HepG2 (cell line): ENCODE results near the gene IFT88. TPM values are rescaled to one million over a fixed set of nuclear protein-coding genes. Genes with fewer than 3 reads are reported as not detected.

ENCODE experiments used
- ATAC-seq: fragments of 200-7000 bp; cut with Tn5 transposase; 3 replicates; pipeline ENCODE4 v1.9.1; 2020; ENCODE audit warnings: mild to moderate bottlenecking, moderate library complexity
- BruUV-seq: library from RNA; stranded (reverse); fragments of 400-500 nt; replicated peaks from 2 replicates; lab custom pipeline; 2021; lab: Mats Ljungman, UMichigan
- CTCF ChIA-PET: fragments of 300-600 bp; formaldehyde crosslinking; extraction: SDS; loops from one replicate; lab custom pipeline; 2021; ENCODE audit warnings: low total read pairs, inconsistent platforms, low intra/inter-chr PET ratio; lab: Yijun Ruan, JAX
- POLR2A ChIA-PET: fragments of 350-600 bp; sonication (Branson Sonifier 250); formaldehyde crosslinking; loops from one replicate; lab custom pipeline; 2020; ENCODE audit warnings: antibody characterized with exemption, inconsistent platforms; lab: Yijun Ruan, JAX
- DNase-seq: peaks from one replicate; pipeline ENCODE4 v3.0.0-alpha.2; 2015; ENCODE audit warnings: low spot score
- FAIRE-seq: peaks from 3 replicates; lab custom pipeline; 2011; peaks lifted over from hg19 to GRCh38; lab: Jason Lieb, UNC
- H2AFZ ChIP-seq: one replicate; pipeline ENCODE4 v1.6.1; 2011; ENCODE audit warnings: low read length, inconsistent platforms
- H3K27ac ChIP-seq: fragments of 300-600 bp; 3 replicates; pipeline ENCODE4 v1.8.0; 2011; ENCODE audit warnings: mixed run types, mild to moderate bottlenecking, mixed read lengths, low read length, inconsistent platforms; ENCODE audit not compliant: insufficient read depth; ENCODE audit errors: extremely low read length
- H3K27me3 ChIP-seq, 2 experiments: fragments of 200-600 bp in 1 of 2; 2 replicates in 1 of 2; 3 replicates in 1 of 2; pipeline versions ENCODE4 v1.6.0 to v1.8.0; 2011; ENCODE audit warnings: low read length in 2 of 2, mild to moderate bottlenecking in 2 of 2, moderate library complexity in 2 of 2, inconsistent platforms in 1 of 2; ENCODE audit not compliant: insufficient read depth in 2 of 2, control insufficient read depth in 1 of 2
- H3K36me3 ChIP-seq, 2 experiments: fragments of 200-600 bp in 1 of 2; replicated peaks in 1 of 2; 2 replicates in 1 of 2; 3 replicates in 1 of 2; pipeline versions ENCODE4 v1.5.1 to v1.8.0; 2011; ENCODE audit warnings: low read length in 2 of 2, inconsistent platforms in 1 of 2; ENCODE audit not compliant: insufficient read depth in 2 of 2, control insufficient read depth in 1 of 2
- H3K4me1 ChIP-seq: 2 replicates; pipeline ENCODE4 v1.5.1; 2012; ENCODE audit warnings: low read length, inconsistent platforms; ENCODE audit not compliant: insufficient read depth
- H3K4me2 ChIP-seq: 2 replicates; pipeline ENCODE4 v1.6.0; 2011; ENCODE audit warnings: low read depth, low read length, inconsistent platforms
- H3K4me3 ChIP-seq, 3 experiments: fragments of 200-600 bp in 1 of 3; sonication (generic), shearing (Covaris generic) in 1 of 3; replicated peaks in 1 of 3; 2 replicates each; pipeline ENCODE4 v1.5.1; 2011 to 2016; ENCODE audit warnings: low read length in 3 of 3, inconsistent platforms in 2 of 3, low read depth in 2 of 3, mild to moderate bottlenecking in 2 of 3, control low read depth in 1 of 3, mixed read lengths in 1 of 3; ENCODE audit not compliant: insufficient read depth in 1 of 3
- H3K79me2 ChIP-seq: one replicate; pipeline ENCODE4 v1.6.1; 2011; ENCODE audit warnings: low read length, inconsistent platforms; ENCODE audit not compliant: insufficient read depth
- H3K9ac ChIP-seq: 2 replicates; pipeline ENCODE4 v1.6.0; 2011; ENCODE audit warnings: mild to moderate bottlenecking, low read depth, low read length, inconsistent platforms; ENCODE audit not compliant: insufficient read depth
- H3K9me3 ChIP-seq: 2 replicates; pipeline ENCODE4 v1.5.1; 2012; ENCODE audit warnings: mild to moderate bottlenecking, low read length
- H4K20me1 ChIP-seq: 2 replicates; pipeline ENCODE4 v1.6.0; 2011; ENCODE audit warnings: inconsistent platforms, mild to moderate bottlenecking, low read length, moderate library complexity; ENCODE audit not compliant: insufficient read depth
- MAX ChIP-seq: IDR thresholded peaks from 2 replicates; pipeline ENCODE4 v1.6.1; 2012; ENCODE audit warnings: inconsistent platforms
- MAZ ChIP-seq, 2 experiments: sonication (generic) in 1 of 2; formaldehyde crosslinking in 1 of 2; IDR thresholded peaks; 2 replicates each; pipeline versions ENCODE4 v1.5.0 to v1.6.1; 2012 to 2020; ENCODE audit warnings: low read depth in 2 of 2, mild to moderate bottlenecking in 2 of 2, borderline replicate concordance in 1 of 2, improper control_type of control experiment in 1 of 2, low read length in 1 of 2, missing genetic modification reagents in 1 of 2, moderate library complexity in 1 of 2
- MYC ChIP-seq: sonication (generic); formaldehyde crosslinking; IDR thresholded peaks from 2 replicates; pipeline ENCODE4 v1.9.0; 2021; ENCODE audit warnings: missing genetic modification reagents, borderline replicate concordance
- PITX1 ChIP-seq: sonication (generic); formaldehyde crosslinking; IDR thresholded peaks from 2 replicates; pipeline ENCODE4 v1.5.1; 2020; ENCODE audit warnings: mild to moderate bottlenecking, missing genetic modification reagents
- PRDM15 ChIP-seq: sonication (generic); formaldehyde crosslinking; IDR thresholded peaks from 2 replicates; pipeline ENCODE4 v1.4.0; 2020; ENCODE audit warnings: missing genetic modification reagents
- RAD21 ChIP-seq: fragments of 450-650 bp; formaldehyde crosslinking; IDR thresholded peaks from 2 replicates; pipeline ENCODE4 v1.5.0; 2020; ENCODE audit warnings: mild to moderate bottlenecking
- XRCC5 ChIP-seq: fragments of 200-400 bp; formaldehyde crosslinking; optimal IDR thresholded peaks from 2 replicates; pipeline ENCODE3; 2017; ENCODE audit warnings: mild to moderate bottlenecking, low read length
- YEATS4 ChIP-seq: sonication (generic); formaldehyde crosslinking; IDR thresholded peaks from 2 replicates; pipeline ENCODE4 v1.4.0; 2020; ENCODE audit warnings: missing genetic modification reagents, borderline replicate concordance
- ZEB1 ChIP-seq: IDR thresholded peaks from 2 replicates; pipeline ENCODE4 v1.6.1; 2012; ENCODE audit warnings: mild to moderate bottlenecking, low read depth, inconsistent platforms; ENCODE audit not compliant: insufficient replicate concordance
- ZIK1 ChIP-seq: sonication (generic); formaldehyde crosslinking; IDR thresholded peaks from 2 replicates; pipeline ENCODE4 v1.5.0; 2020; ENCODE audit warnings: mild to moderate bottlenecking, low read depth, missing genetic modification reagents, borderline replicate concordance
- ZNF563 ChIP-seq: sonication (generic); formaldehyde crosslinking; IDR thresholded peaks from 2 replicates; pipeline ENCODE4 v1.8.0; 2022; ENCODE audit warnings: mild to moderate bottlenecking, moderate library complexity, missing genetic modification reagents
- WGBS: methylation state at CpG from one replicate; pipeline ENCODE4 v1.1.6; 2017; ENCODE audit warnings: low lambda C conversion rate; 5-methylcytosine and 5-hydroxymethylcytosine counted together
- in situ Hi-C: cut with HindIII; loops from 2 replicates; pipeline ENCODE4 v1.10.0; 2017; ENCODE audit warnings: low pct_unique_long_range_greater_than_20kb; ENCODE audit not compliant: extremely low pct_ligation_motif_present
- intact Hi-C: fragments of 100-400 bp; cut with micrococcal nuclease; formaldehyde crosslinking; loops from one replicate; pipeline ENCODE4 v1.10.0; 2022; ENCODE audit not compliant: unreplicated experiment
- polyA plus RNA-seq, 8 experiments: library from polyadenylated mRNA; depleted of rRNA in 3 of 8; stranded (reverse) in 7 of 8; unstranded in 1 of 8; fragments of >200 nt; fragmentation: Illumina TruSeq in 4 of 8; extraction: Trizol in 4 of 8; gene quantifications; 2 replicates each; pipeline versions ENCODE4 v1.2.1 to v1.2.3, GENCODE V29; 2011 to 2016; ENCODE audit warnings: low read depth in 4 of 8, missing spikeins in 1 of 8, mixed read lengths in 1 of 8; ENCODE audit not compliant: insufficient read depth in 1 of 8
- total RNA-seq, 5 experiments: library from RNA; depleted of rRNA; stranded (reverse); fragments of >200 nt; fragmentation: Illumina TruSeq; extraction: Trizol; gene quantifications; 2 replicates each; pipeline ENCODE4 v1.2.3, GENCODE V29; 2016; ENCODE audit warnings: low read depth in 1 of 5
- TF ChIP-seq, protein P1 (sequence below): sonication (generic); formaldehyde crosslinking; IDR thresholded peaks from 2 replicates; pipeline ENCODE4 v1.4.0; 2020; ENCODE audit warnings: missing genetic modification reagents, low read depth, mild to moderate bottlenecking, borderline replicate concordance

Gene IFT88
- total and polyA plus RNA-seq, 2 of the 13 experiments (the other 11 are each of a cell fraction or from before 2014, with no cell fraction given) = 8.4 to 19.9 TPM

GRCh38 chr13:20702915-20703779 lies 136.2 kb downstream of the IFT88 start, which contains the start of gene IL17D (continued):
- no peak for TF ChIP-seq PITX1

DNA sequence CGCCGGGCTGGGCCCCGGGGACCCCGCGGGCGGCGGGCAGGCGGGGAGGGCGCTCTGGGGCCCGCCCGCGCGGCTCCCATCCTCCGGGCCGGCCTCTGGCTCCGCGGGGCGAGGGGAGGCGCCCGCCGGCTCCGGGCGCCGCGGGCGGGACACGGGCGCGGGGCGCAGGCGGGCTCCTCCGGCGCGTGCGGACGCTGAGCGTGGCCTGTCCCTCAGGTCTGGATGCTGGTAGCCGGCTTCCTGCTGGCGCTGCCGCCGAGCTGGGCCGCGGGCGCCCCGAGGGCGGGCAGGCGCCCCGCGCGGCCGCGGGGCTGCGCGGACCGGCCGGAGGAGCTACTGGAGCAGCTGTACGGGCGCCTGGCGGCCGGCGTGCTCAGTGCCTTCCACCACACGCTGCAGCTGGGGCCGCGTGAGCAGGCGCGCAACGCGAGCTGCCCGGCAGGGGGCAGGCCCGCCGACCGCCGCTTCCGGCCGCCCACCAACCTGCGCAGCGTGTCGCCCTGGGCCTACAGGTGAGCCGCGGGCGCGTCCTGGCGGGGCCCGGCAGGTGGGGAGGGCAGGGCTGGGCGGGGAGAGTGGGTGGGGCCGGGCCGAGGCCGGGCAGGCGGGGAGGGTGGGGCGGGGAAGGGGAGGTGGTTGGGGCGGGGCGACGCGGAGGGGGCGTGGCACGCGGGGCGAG lies 137.0 kb downstream of the IFT88 start:
- FAIRE-seq = no peak
- no TSS peak for BruUV-seq
- in situ Hi-C loops = loop anchor here (10.0 kb wide), 1 partner anchor 221 kb away; no protein-coding TSS in a partner anchor
- TF ChIP-seq PRDM15 (no peak), ZEB1 (peak; percentile 93), XRCC5 (peak; percentile 16), MAX (peak; percentile 83), YEATS4 (CRISPR knock-in tag) (peak; percentile 73; the same call in 1 of the 2 replicates), MAZ (IDR thresholded peaks at IDR 0.05; ENCODE audit: borderline replicate concordance, low read depth, low read length) (0 out of 2 replicates have a peak, but pooled peaks have one; percentile 54), MAZ (CRISPR knock-in tag; IDR thresholded peaks at IDR 0.05; ENCODE audit: low read depth) (peak; percentile 61; the same call in 1 of the 2 replicates), MYC (CRISPR knock-in tag) (peak; percentile 71), ZNF563 (peak; percentile 61; the same call in 1 of the 2 replicates), ZIK1 (0 out of 2 replicates have a peak, but pooled peaks have one; percentile 35), RAD21 (peak; percentile 70)
- TF ChIP-seq, protein P1, sequence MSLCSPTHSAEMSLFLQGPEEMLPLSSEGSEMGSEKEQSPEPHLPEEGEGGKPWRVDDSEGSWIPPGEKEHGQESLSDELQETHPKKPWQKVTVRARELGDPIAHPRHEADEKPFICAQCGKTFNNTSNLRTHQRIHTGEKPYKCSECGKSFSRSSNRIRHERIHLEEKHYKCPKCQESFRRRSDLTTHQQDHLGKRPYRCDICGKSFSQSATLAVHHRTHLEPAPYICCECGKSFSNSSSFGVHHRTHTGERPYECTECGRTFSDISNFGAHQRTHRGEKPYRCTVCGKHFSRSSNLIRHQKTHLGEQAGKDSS (CRISPR knock-in tag) = 0 out of 2 replicates have a peak, but pooled peaks have one; percentile 28

More for the DNA sequence above, 137.0 kb downstream of the IFT88 start:
- DNase-seq (peak; percentile 58), ATAC-seq (peak; percentile 91)
- H3K4me3 ChIP-seq = peak overlapping the region; percentile 16 to 62 (median 48); a peak in 4 of 6 replicates
- no peak overlapping the region for H3K9ac ChIP-seq
- CTCF ChIA-PET = interaction anchor here (1.3 kb wide), 1 partner anchor 211 kb away, joined by 3 read pairs; no protein-coding TSS in a partner anchor
- H3K9me3 ChIP-seq = no peaks in the 10 kb centered on the region
- peak overlapping the region; percentile 45; the same call in 1 of the 2 replicates for H3K4me2 ChIP-seq
- POLR2A ChIA-PET = interaction anchor here (0.7 kb wide), 1 partner anchor 27 kb away, joined by 3 read pairs; no protein-coding TSS in a partner anchor
- no peaks in the 10 kb centered on the region for H3K79me2 ChIP-seq
- H2AFZ ChIP-seq = no peak overlapping the region
- H3K4me1 ChIP-seq = peaks cover 37% of the 10 kb centered on the region
- intact Hi-C loops = no loop called here
- no peaks in the 10 kb centered on the region for H3K27me3 ChIP-seq
- no peaks in the 10 kb centered on the region for H3K36me3 ChIP-seq
- no peak overlapping the region for H3K27ac ChIP-seq
- H4K20me1 ChIP-seq = no peaks in the 10 kb centered on the region
- WGBS = 8% methylated on average over 9 of the region's 98 CpGs
